GM19452 (cell line): Measurements from ENCODE around the gene MYL6.
"Not testable (repeated sequence)": the region's sequence is repeated elsewhere in the genome, so short reads cannot be mapped to it uniquely, and the experiment has no call there.

Experiments
- ATAC-seq: cut with Tn5 transposase; IDR thresholded peaks from one replicate; pipeline ENCODE4 v1.9.1; 2021; ENCODE audit not compliant: unreplicated experiment

The MYL6 gene

GRCh38 chr12:56189099-56189917, 31.1 kb downstream of the MYL6 start, which contains the start of gene SMARCC2:
Gene SMARCC2, minus strand, starts transcription at chr12:56189483. Its CDS starts 22 bp downstream, at chr12:56189461.
- peak; percentile 70 for ATAC-seq

GRCh38 chr12:56189918-56190694, 31.9 kb downstream of the MYL6 start:
- ATAC-seq: peak; percentile 30

GRCh38 chr12:56190695-56191155, 32.6 kb downstream of the MYL6 start:
- no peak for ATAC-seq

GRCh38 chr12:56192582-56192981, 34.4 kb downstream of the MYL6 start:
- no peak for ATAC-seq

GRCh38 chr12:56193025-56193578, 34.9 kb downstream of the MYL6 start:
- no peak for ATAC-seq

- ATAC-seq: not testable (repeated sequence)
Measured at GRCh38 chr12:56196818-56197550, 38.8 kb downstream of the MYL6 start.

- ATAC-seq: no peak
Measured at GRCh38 chr12:56197921-56198635, 39.9 kb downstream of the MYL6 start.

GRCh38 chr12:56198836-56199235, 40.7 kb downstream of the MYL6 start:
- no peak for ATAC-seq

- ATAC-seq: no peak
Measured at GRCh38 chr12:56202366-56202765, 44.2 kb downstream of the MYL6 start.

GRCh38 chr12:56202838-56203237, 44.7 kb downstream of the MYL6 start:
- no peak for ATAC-seq

- no peak for ATAC-seq
Measured at GRCh38 chr12:56204275-56204674, 46.1 kb downstream of the MYL6 start.

- ATAC-seq: no peak
Measured at GRCh38 chr12:56205445-56205844, 47.3 kb downstream of the MYL6 start.

GRCh38 chr12:56206452-56207166, 48.5 kb downstream of the MYL6 start:
- no peak for ATAC-seq

- no peak for ATAC-seq
Measured at GRCh38 chr12:56208006-56208405, 49.8 kb downstream of the MYL6 start.
